SJCRH30 (cell line): ENCODE data around the gene IFT57. TPM values are rescaled to one million over a fixed set of nuclear protein-coding genes. Genes with fewer than 3 reads are reported as not detected.

Source experiments
- DNase-seq, 2 experiments: peaks; one replicate each; pipeline ENCODE4 v3.0.0-alpha.2; 2015 to 2020
- H3K27ac ChIP-seq: fragments of 250-450 bp; sonication (Bioruptor Pico); 2 replicates; pipeline ENCODE4 v1.5.1; 2020; ENCODE audit warnings: mild to moderate bottlenecking, moderate library complexity
- H3K27me3 ChIP-seq: fragments of 250-450 bp; sonication (Bioruptor Pico); 2 replicates; pipeline ENCODE4 v1.5.1; 2020; ENCODE audit warnings: mild to moderate bottlenecking, moderate library complexity
- H3K36me3 ChIP-seq: fragments of 250-450 bp; sonication (Bioruptor Pico); 2 replicates; pipeline ENCODE4 v1.5.1; 2020; ENCODE audit warnings: mild to moderate bottlenecking, moderate library complexity
- H3K4me1 ChIP-seq: fragments of 250-450 bp; sonication (Bioruptor Pico); 2 replicates; pipeline ENCODE4 v1.5.1; 2020; ENCODE audit warnings: mild to moderate bottlenecking, moderate library complexity
- H3K4me3 ChIP-seq: fragments of 250-450 bp; sonication (Bioruptor Pico); 2 replicates; pipeline ENCODE4 v1.5.1; 2020; ENCODE audit warnings: mild to moderate bottlenecking, moderate library complexity
- H3K9me3 ChIP-seq: fragments of 250-450 bp; sonication (Bioruptor Pico); replicated peaks from 2 replicates; pipeline ENCODE4 v1.5.1; 2020; ENCODE audit warnings: mild to moderate bottlenecking, moderate library complexity
- total RNA-seq: library from RNA; depleted of rRNA; stranded (reverse); fragments of >200 nt; shearing (Covaris generic); gene quantifications from 2 replicates; pipeline ENCODE4 v1.2.3, GENCODE V29; 2014

The IFT57 gene
- total RNA-seq, 1 experiment from 2014 or later: 25.6 TPM

- no peaks in the 10 kb centered on the region for H3K9me3 ChIP-seq
- no peaks in the 10 kb centered on the region for H3K27me3 ChIP-seq
- H3K36me3 ChIP-seq: no peaks in the 10 kb centered on the region
- H3K27ac ChIP-seq: no peak overlapping the region
- no peak overlapping the region for H3K4me3 ChIP-seq
- peaks cover 5% of the 10 kb centered on the region for H3K4me1 ChIP-seq
- peak; percentile 60 to 61 for DNase-seq
These were observed 12.2 kb upstream of the IFT57 start for GRCh38 chr3:108234387-108234957.

GRCh38 chr3:108228286-108228685 lies 6.1 kb upstream of the IFT57 start:
- Histone ChIP-seq H3K27me3 (no peaks in the 10 kb centered on the region), H3K9me3 (no peaks in the 10 kb centered on the region), H3K4me3 (no peak overlapping the region), H3K27ac (no peak overlapping the region), H3K36me3 (no peaks in the 10 kb centered on the region), H3K4me1 (no peaks in the 10 kb centered on the region)
- no peak for DNase-seq

- H3K9me3 ChIP-seq: no peaks in the 10 kb centered on the region
- H3K4me3 ChIP-seq: no peak overlapping the region
- no peak overlapping the region for H3K27ac ChIP-seq
- DNase-seq: no peak
- no peaks in the 10 kb centered on the region for H3K4me1 ChIP-seq
- no peaks in the 10 kb centered on the region for H3K36me3 ChIP-seq
- H3K27me3 ChIP-seq: no peaks in the 10 kb centered on the region
These were observed 4.9 kb upstream of the IFT57 start for GRCh38 chr3:108227131-108227530.

- Histone ChIP-seq H3K4me3 (no peak overlapping the region), H3K27me3 (no peaks in the 10 kb centered on the region), H3K27ac (no peak overlapping the region), H3K9me3 (no peaks in the 10 kb centered on the region), H3K4me1 (peaks cover 4% of the 10 kb centered on the region; the same call in 1 of the 2 replicates), H3K36me3 (no peaks in the 10 kb centered on the region)
- DNase-seq: no peak
These were observed 3.0 kb upstream of the IFT57 start for GRCh38 chr3:108225221-108225620.

GRCh38 chr3:108223928-108224327 lies 1.7 kb upstream of the IFT57 start:
- no peaks in the 10 kb centered on the region for H3K36me3 ChIP-seq
- no peak overlapping the region for H3K27ac ChIP-seq
- H3K9me3 ChIP-seq: no peaks in the 10 kb centered on the region
- peaks cover 4% of the 10 kb centered on the region; the same call in 1 of the 2 replicates for H3K4me1 ChIP-seq
- H3K4me3 ChIP-seq: no peak overlapping the region
- no peaks in the 10 kb centered on the region for H3K27me3 ChIP-seq
- no peak for DNase-seq

- no peak for DNase-seq
- no peaks in the 10 kb centered on the region for H3K36me3 ChIP-seq
- peaks cover 4% of the 10 kb centered on the region; the same call in 1 of the 2 replicates for H3K4me1 ChIP-seq
- no peak overlapping the region for H3K27ac ChIP-seq
- H3K27me3 ChIP-seq: no peaks in the 10 kb centered on the region
- peak overlapping the region; percentile 67 for H3K4me3 ChIP-seq
- no peaks in the 10 kb centered on the region for H3K9me3 ChIP-seq
These were observed 785 bp upstream of the IFT57 start for GRCh38 chr3:108222853-108223565.

GRCh38 chr3:108221393-108221792 lies 831 bp downstream of the IFT57 start:
- peak in 1 of 2 experiments; percentile 6 for DNase-seq
- no peak overlapping the region for H3K27ac ChIP-seq
- H3K4me1 ChIP-seq: peaks cover 4% of the 10 kb centered on the region; the same call in 1 of the 2 replicates

GRCh38 chr3:108219336-108219735 lies 2.9 kb downstream of the IFT57 start:
- no peak for DNase-seq
- H3K27ac ChIP-seq: no peak overlapping the region

More at GRCh38 chr3:108221393-108221792, 831 bp downstream of the IFT57 start:
- Histone ChIP-seq H3K36me3 (no peaks in the 10 kb centered on the region), H3K4me3 (peak overlapping the region; percentile 67), H3K27me3 (no peaks in the 10 kb centered on the region), H3K9me3 (no peaks in the 10 kb centered on the region)

GRCh38 chr3:108218811-108219210 lies 3.4 kb downstream of the IFT57 start:
- no peak overlapping the region for H3K27ac ChIP-seq

More at GRCh38 chr3:108219336-108219735, 2.9 kb downstream of the IFT57 start:
- Histone ChIP-seq H3K27me3 (no peaks in the 10 kb centered on the region), H3K9me3 (no peaks in the 10 kb centered on the region), H3K4me3 (no peak overlapping the region), H3K4me1 (peaks cover 4% of the 10 kb centered on the region; the same call in 1 of the 2 replicates), H3K36me3 (no peaks in the 10 kb centered on the region)

GRCh38 chr3:108215871-108216270 lies 6.4 kb downstream of the IFT57 start:
- Histone ChIP-seq H3K4me1 (no peaks in the 10 kb centered on the region), H3K27ac (no peak overlapping the region), H3K4me3 (no peak overlapping the region), H3K36me3 (no peaks in the 10 kb centered on the region), H3K27me3 (no peaks in the 10 kb centered on the region), H3K9me3 (no peaks in the 10 kb centered on the region)
- no peak for DNase-seq

More at GRCh38 chr3:108218811-108219210, 3.4 kb downstream of the IFT57 start:
- no peaks in the 10 kb centered on the region for H3K27me3 ChIP-seq
- no peak overlapping the region for H3K4me3 ChIP-seq
- H3K4me1 ChIP-seq: peaks cover 4% of the 10 kb centered on the region; the same call in 1 of the 2 replicates
- no peaks in the 10 kb centered on the region for H3K36me3 ChIP-seq
- H3K9me3 ChIP-seq: no peaks in the 10 kb centered on the region
- DNase-seq: no peak

- Histone ChIP-seq H3K27me3 (no peaks in the 10 kb centered on the region), H3K36me3 (no peaks in the 10 kb centered on the region), H3K9me3 (no peaks in the 10 kb centered on the region), H3K4me1 (no peaks in the 10 kb centered on the region), H3K27ac (no peak overlapping the region), H3K4me3 (no peak overlapping the region)
- no peak for DNase-seq
These were observed 12.6 kb downstream of the IFT57 start for GRCh38 chr3:108209579-108209978.

GRCh38 chr3:108208831-108209230 lies 13.4 kb downstream of the IFT57 start:
- H3K27me3 ChIP-seq: no peaks in the 10 kb centered on the region
- DNase-seq: no peak
- no peaks in the 10 kb centered on the region for H3K9me3 ChIP-seq
- H3K4me3 ChIP-seq: no peak overlapping the region
- no peaks in the 10 kb centered on the region for H3K4me1 ChIP-seq
- no peaks in the 10 kb centered on the region for H3K36me3 ChIP-seq
- H3K27ac ChIP-seq: no peak overlapping the region

GRCh38 chr3:108202834-108203233 lies 19.4 kb downstream of the IFT57 start:
- Histone ChIP-seq H3K4me3 (no peak overlapping the region), H3K36me3 (no peaks in the 10 kb centered on the region), H3K27me3 (no peaks in the 10 kb centered on the region), H3K9me3 (no peaks in the 10 kb centered on the region), H3K4me1 (no peaks in the 10 kb centered on the region), H3K27ac (no peak overlapping the region)
- no peak for DNase-seq

GRCh38 chr3:108202080-108202479 lies 20.1 kb downstream of the IFT57 start:
- Histone ChIP-seq H3K27me3 (no peaks in the 10 kb centered on the region), H3K9me3 (no peaks in the 10 kb centered on the region), H3K4me3 (no peak overlapping the region), H3K4me1 (no peaks in the 10 kb centered on the region), H3K36me3 (no peaks in the 10 kb centered on the region), H3K27ac (no peak overlapping the region)
- DNase-seq: no peak

- no peaks in the 10 kb centered on the region for H3K27me3 ChIP-seq
- no peak for DNase-seq
- no peak overlapping the region for H3K27ac ChIP-seq
- no peak overlapping the region for H3K4me3 ChIP-seq
- no peaks in the 10 kb centered on the region for H3K9me3 ChIP-seq
- no peaks in the 10 kb centered on the region for H3K4me1 ChIP-seq
- no peaks in the 10 kb centered on the region for H3K36me3 ChIP-seq
These were observed 21.0 kb downstream of the IFT57 start for GRCh38 chr3:108201258-108201657.
